ENCODE data around the gene IZUMO1.

Gene IZUMO1

DNA sequence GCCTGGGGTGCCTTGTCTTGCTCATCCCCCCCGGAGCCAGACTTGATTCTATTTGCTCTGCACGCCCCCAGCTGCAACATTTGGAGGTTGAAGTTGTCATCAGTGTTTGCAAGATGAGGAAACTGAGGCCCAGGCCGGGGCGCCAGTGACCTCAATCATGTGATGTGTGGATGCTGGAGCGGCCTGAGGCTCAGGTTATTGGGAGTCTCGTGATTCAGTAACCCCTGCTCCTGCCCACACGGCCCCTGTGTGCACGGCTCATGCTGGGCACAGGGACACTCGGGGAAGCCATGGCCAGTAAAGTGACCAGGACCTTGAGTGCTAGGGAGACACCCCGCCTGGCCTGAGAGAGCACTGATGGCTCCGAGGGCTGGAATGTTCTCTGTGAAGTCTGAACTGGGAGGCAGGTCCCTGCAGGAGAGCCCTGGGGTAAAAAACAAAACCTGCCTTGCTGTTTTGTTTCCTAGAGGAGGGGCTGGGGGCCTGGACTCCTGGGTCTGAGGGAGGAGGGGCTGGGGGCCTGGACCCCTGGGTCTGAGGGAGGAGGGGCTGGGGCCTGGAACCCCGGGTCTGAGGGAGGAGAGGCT is 10.5 kb upstream of the IZUMO1 start:
- no peak for DNase-seq (ENCODE audit: low read depth in 3 of 3)

DNA sequence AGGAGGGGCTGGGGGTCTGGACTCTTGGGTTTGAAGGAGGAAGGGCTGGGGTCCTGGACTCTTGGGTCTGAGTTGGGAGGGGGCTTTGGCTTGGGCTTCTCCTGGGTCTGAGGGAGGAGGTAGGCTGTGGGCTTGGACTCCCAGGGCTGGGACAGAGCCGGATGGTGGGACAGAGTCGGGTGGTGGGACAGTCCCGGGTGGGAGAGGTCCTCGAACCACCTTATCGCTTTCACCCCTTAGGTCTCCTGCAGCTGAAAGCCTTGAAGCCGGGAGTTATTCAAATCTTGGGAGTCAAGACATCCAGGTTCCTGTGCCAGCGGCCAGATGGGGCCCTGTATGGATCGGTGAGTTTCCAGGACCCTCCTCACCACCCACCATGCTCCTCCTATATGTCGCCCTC is 10.0 kb upstream of the IZUMO1 start:
- DNase-seq (ENCODE audit: low read depth in 3 of 3), result no peak

DNA sequence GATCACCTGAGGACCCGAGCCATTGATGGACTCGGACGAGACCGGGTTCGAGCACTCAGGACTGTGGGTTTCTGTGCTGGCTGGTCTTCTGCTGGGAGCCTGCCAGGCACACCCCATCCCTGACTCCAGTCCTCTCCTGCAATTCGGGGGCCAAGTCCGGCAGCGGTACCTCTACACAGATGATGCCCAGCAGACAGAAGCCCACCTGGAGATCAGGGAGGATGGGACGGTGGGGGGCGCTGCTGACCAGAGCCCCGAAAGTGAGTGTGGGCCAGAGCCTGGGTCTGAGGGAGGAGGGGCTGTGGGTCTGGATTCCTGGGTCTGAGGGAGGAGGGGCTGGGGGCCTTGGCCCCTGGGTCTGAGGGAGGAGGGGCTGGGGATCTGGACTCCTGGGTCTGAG is 9.5 kb upstream of the IZUMO1 start:
- no peak for DNase-seq (ENCODE audit: low read depth in 3 of 3)

DNA sequence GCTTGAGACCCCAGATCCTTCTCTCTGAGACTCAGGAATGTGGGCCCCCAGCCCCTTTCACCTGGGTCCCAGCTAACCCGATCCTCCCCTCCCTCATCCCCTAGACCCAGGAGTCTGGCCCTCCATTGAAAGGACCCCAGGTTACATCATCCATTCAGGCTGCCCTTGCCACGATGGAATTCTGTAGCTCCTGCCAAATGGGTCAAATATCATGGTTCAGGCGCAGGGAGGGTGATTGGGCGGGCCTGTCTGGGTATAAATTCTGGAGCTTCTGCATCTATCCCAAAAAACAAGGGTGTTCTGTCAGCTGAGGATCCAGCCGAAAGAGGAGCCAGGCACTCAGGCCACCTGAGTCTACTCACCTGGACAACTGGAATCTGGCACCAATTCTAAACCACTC is 9.1 kb upstream of the IZUMO1 start:
- DNase-seq (ENCODE audit: low read depth in 3 of 3), result no peak

DNA sequence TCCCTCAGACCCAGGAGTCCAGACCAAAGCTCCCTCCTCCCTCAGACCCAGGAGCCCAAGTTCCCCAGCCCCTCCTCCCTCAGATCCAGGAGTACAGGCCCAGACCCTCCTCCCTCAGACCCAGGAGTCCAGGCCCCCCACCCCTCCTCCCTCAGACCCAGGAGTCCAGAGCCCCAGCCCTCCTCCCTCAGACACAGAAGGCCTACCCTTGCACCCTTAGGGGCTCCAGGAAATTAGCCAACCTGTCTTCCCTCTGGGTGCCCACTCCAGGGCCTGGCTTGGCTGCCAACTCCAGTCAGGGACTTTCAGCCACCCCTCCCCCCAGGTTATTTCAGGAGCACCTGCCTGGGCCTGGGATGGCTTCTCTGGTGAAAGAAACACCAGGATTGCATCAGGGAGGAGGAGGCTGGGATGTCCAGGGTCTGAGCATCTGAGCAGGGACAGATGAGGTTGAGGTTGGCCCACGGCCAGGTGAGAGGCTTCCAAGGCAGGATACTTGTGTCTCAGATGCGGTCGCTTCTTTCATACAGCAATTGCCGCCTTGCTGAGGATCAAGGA is 8.5 kb upstream of the IZUMO1 start, which contains the start of gene FGF21:
TSS of gene FGF21 (plus strand) at position 441 of the 558 bp plus-strand sequence. CDS start 713 bp downstream, outside the sequence.
- no peak for DNase-seq (ENCODE audit: low read depth in 3 of 3)

DNA sequence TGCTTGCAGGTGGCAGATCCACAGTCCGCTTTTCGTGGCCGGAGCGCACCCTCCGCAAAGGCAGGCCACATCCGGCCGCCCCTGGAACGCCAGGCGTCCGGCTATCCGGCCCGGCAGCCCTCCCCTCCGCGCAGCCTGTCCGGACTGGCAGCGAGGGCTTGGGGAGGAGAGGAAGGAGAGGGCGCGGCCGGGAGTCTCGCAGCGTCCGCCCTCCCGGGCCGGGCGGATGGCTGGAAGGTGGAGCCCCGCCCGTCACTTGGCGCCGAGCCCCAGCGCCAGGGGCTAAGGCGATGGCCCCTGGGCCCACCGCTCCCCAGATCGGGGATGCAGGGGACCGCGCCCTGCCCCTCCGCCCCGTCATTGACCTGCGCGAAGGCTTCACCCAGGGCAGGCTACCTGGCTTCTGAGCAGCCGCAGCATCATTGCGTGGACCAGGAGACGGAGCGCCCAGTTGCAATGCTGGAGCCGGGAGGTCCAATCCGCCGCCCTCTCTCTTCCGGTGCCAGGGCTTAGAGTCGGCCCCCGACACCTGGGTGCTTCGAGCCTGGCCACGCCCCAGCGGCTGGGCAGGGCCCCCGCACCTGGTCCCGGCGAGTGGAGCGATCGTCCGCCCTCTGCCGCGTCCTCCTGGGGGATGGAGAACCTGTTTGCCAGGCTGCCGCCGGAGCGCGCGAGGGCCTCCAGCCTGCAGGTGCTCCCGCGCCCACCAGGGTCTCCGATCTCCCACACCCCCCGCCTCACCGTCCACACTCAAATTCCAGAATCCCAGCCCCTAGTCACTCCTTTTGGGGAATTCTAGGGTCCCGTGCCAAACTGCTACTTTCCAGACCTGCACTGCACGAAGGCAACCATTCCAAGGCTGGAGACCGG is 6.0 kb upstream of the IZUMO1 start, which contains the start of gene FUT1:
TSS of gene FUT1 (minus strand) at position 146 of the 870 bp plus-strand sequence. CDS start 1,360 bp downstream, outside the sequence.
- no peak for DNase-seq (ENCODE audit: low read depth in 3 of 3)

DNA sequence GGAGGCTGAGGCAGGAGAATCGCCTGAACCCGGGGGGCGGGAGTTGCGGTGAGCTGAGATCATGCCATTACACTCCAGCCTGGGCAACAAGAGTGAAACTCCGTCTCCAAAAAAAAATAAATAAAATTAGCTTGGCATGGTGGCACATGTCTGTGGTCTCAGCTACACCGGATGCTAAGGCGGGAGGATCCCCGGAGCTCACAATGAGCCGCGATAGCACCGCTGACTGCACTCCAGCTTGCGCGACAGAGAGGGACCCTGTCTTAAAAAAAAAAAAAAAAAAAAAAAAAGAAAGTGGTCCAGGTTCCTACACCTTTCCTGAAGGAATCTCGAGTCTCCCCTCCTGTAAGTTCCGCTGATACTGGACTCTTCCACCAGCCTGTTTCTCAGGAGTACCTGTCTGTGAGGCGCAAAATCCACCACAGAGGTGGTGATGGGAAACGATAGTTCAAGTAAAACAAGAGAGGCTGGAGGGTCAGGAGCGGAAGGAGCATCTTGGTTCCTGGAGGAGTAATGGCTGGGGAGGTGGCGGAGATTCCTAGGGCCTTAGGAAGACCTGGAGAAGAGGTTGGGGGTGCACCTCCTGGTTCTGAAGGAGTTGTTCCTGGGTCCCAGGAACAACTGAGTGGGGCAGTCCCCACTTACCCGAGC is 5.3 kb upstream of the IZUMO1 start:
- no peak for DNase-seq (ENCODE audit: low read depth in 3 of 3)

DNA sequence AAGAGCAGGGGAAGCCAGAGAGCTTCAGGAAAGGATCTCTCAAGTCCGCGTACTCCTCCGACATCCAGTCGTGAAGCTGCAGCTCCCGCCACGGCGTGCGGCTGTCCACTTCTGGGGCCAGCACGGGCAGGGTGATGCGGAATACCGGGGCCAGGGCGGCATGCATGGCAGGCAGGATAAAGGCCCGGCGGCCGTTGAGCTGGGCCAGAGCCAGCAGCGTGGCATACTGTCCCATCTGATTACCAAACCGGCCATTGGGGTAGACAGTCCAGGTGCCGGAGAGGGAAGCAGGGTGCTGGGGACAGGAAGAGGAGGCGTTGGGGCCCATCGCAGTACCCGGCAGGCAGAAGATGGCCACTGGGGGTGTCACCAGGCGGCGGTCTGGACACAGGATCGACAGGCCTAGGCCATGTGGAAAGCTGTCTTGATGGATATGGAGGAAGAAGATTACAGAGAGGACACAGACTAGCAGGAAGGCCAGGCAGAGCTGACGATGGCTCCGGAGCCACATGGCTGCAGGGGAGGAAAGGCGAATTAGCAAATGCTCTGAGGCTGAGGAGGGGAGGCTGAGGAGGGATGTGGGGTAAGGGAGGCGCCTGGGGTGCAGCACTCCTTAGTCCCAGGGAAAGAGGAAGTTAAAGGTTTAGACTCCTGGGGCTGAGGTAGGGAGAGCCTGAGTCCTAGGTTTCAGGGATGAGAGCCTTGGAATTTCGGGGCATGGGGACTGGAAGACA is 4.2 kb upstream of the IZUMO1 start:
- no peak for DNase-seq (ENCODE audit: low read depth in 3 of 3)

DNA sequence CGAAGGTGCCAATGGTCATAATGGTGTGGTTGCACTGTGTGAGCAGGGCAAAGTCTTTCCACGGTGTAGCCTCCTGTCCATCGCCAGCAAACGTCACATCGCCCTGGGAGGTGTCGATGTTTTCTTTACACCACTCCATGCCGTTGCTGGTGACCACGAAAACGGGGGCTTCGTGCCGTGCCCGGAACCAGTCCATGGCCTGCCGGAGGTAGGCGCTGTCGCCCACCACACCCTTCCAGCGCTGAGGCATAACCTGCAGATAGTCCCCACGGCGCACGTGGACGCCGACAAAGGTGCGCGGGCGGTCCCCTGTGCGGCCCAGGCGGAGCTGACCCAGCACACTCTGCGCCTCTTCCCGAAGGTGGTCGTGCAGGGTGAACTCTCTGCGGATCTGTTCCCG is 3.6 kb upstream of the IZUMO1 start:
- no peak for DNase-seq (ENCODE audit: low read depth in 3 of 3)

DNA sequence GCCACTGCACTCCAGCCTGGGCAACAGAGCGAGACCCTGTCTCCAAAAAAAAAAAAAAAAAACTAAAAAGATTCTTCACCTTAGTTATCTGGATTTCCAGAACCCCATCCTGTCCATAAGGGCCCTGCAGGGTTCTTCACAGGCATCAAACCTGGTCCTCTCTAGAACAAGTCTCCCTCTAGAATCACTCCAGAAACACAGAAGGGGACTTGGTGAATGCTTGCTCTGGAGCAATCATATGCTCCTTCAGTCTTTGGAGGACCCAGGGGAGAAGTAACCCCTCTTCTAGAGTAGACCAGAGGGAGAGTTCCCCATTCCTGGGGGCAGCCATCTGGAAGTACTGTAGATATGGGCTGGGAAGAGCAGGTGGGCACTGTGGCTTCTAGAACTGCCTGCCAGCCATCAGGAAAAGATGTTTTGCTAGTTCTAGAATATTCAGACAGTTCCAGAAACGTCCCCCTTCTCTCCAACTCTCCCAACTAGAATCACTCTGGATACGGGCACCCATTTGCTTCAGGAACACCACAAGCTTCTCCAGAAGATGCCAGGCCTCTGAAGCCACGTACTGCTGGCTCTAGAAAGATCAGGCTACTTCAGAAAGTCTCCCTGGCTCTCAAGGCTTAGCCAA is 3.0 kb upstream of the IZUMO1 start:
- DNase-seq (ENCODE audit: low read depth in 3 of 3), result no peak

DNA sequence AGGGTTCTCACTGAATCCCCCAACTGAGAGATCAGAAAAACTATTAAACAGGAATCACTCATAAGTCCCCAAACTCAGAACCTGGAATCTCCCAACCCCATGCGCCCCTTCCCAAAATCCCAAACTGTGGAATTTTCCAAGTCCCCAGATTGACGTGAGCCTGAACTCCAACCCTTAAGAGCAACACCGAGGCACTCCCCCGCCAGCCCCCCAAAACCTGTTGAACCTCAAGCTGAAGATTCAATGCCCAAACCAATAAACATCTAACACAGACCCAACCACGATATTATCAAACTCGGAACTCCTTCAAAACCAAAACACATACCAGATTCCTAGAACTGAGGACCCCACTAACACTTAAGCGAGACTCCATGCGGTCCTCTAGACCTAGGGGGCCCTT is 599 bp downstream of the IZUMO1 start:
- DNase-seq (ENCODE audit: low read depth in 3 of 3), result no peak

DNA sequence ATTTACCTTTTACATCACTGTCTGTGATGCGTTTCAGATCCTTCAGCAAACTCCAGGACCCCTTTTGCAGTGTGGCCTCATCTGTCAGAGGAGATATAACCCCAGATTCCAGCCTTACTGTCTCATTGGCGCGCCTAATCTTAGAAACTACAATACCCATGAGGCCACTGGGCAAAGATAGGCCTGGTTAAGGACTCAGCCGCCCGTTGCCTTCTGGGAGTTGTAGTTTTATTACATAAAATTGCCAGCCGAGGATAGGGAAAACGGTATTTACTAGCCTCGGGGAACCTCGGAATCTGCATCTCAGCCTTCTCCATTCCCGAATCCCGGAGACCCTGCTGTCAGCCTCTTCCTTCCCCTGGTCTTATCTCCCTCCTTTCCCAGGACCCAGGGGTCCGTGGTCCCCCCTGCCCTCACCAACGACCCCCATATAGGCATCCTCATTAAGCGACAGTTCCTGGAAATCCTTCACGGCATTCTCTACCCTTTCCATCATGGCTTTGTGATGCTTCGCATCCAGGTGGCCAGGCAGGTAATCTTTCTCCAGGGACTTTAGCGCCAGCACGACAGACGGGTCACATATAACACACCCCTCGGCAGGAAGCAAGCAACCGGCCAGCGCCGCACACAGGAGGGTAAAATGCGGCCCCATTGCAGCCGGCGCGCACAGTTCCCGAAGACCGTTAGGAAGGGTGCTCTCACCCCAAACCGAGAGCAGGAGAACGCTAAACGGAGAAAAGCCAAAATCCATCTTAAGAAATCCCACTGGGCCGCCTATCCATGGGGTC is 1.3 kb downstream of the IZUMO1 start:
- DNase-seq (ENCODE audit: low read depth in 3 of 3), result peak in 2 of 3 donors; percentile 29 to 53

DNA sequence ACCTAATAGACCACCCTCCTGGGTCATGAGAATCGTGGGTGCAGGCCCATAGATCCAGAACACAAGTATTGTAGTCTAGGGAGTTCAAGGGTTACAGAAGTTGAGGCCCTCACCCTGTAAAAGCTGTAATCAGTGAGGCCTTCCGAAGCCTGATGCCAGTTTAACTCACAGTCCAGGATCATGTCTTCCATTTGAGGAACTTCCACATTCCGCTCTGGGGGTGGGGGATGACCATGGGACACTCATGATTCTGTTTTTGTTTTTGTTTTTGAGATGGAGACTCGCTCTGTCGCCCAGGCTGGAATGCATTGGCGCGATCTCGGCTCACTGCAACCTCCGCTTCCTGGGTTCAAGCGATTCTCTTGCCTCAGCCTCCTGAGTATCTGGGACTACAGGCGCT is 4.6 kb downstream of the IZUMO1 start:
- no peak for DNase-seq (ENCODE audit: low read depth in 3 of 3)

DNA sequence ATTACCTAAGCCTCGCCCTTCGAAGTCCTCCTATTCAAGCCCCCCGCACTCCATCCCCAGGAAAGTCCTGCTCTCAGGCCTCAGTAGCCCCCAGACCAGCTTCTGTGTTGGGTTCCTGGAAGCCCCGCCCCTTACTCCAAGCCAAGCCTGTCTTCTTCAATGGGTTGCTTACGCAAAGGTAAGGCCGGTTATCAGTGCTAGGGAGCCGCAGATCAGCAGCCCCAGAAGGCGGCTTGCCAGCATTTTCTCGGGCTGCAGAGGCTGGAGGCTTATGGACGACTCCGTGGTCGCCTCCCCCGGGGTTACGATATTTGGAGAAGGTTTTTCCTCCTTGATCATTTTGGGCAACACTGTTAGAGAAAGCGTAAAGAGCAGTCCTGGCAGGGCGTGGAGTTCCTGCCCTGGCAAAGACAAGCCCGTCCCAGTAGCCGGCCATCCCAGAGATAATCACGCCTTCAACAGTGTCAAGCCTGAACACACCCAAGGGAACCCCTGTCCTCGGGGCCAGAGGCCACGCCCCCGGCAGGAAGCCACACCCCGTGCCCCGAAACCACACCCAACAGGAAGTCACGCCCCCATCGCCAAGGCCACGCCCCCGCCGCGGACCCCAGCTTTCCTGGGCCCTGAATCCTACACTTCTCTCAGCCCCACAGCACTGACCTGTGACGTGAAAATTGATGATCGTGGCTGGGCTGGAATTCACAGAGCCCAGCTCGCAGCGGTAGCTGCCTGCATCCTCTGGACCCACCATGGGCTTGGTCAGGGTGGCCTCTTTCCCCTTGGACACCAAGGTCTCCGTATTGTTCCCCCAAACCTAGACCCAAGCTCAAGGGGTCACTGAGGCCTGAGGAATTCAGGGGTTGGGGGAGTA is 5.3 kb downstream of the IZUMO1 start:
- DNase-seq (ENCODE audit: low read depth in 3 of 3), result no peak

DNA sequence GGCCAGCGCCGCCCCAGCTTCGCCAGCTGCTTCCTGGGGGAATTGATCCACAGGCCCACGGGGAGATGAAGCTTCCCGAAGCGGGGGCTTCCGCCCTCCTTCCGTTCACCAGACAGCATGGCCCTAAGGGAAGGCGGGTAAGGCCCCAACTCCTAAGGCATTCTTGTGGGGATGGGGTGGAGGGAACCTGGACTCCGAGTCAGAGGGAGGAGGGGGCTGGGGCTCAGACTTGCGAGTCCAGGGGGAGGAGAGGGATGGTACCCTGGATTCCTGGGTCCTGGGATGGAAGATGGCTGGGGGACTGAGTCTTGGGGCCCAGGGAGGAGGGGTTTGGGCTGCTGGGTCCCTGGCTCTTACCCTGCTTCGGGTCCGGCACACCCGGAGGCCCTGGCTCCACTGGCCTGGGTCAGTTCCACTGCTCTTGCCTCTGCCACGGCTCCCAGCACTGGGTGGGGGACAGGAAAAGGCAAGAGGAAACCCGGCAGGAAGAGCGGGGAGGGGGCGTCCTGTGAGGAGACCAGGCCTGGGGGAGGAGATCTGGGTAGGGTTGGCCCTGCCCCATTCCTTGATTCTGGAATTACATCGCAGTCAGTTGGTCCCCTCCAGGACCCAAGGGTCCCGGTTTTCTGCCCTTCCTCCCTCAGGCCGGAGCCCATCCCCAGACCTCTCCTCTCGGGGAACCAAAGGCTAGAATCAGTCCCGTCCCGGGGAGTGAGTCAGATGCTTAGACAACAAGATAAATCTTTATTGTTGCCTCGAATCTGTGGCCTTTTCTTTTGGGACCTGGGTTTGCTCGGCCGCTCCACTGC is 6.3 kb downstream of the IZUMO1 start, which contains the start of gene RASIP1:
TSS of gene RASIP1 (minus strand) at position 447 of the 809 bp plus-strand sequence. CDS start at position 119, 328 bp downstream.
- no peak for DNase-seq (ENCODE audit: low read depth in 3 of 3)

DNA sequence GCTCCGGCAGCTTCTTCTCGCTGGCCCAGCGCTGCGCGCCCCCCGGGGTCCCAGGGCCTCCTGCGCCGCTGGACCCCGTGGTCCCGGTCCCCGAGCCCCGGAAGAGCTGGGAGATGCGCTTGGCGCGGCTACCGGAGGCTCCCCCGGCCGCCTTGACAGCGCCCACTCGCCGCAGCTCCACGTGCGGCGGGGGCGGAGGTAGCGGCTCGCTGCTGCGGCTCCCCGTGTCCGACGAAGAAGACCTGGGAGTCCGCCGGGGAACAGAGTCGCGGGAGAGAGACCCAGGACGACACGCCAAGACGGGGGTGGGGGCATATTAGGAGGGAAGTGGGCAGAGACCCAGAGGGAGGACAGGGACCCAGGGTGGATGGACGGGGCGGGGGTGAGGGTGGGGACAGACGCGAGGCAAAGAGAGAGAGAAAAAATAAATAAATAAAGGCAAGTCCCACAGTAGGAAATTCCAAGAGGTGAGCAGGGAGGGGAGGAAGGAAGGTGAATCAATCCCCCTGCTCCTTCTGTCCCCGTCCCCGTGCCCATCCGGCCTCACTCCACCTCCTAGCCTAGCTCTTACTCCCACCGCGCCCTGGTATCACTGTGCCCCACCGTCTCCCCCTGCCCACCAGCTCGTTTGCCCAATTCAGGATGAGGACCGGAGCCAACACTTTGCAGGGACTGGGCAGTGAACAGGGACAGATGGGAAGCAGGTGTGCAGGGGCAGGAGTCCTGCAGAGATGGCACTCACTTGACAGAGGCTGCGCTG is 7.1 kb downstream of the IZUMO1 start:
- no peak for DNase-seq (ENCODE audit: low read depth in 3 of 3)

DNA sequence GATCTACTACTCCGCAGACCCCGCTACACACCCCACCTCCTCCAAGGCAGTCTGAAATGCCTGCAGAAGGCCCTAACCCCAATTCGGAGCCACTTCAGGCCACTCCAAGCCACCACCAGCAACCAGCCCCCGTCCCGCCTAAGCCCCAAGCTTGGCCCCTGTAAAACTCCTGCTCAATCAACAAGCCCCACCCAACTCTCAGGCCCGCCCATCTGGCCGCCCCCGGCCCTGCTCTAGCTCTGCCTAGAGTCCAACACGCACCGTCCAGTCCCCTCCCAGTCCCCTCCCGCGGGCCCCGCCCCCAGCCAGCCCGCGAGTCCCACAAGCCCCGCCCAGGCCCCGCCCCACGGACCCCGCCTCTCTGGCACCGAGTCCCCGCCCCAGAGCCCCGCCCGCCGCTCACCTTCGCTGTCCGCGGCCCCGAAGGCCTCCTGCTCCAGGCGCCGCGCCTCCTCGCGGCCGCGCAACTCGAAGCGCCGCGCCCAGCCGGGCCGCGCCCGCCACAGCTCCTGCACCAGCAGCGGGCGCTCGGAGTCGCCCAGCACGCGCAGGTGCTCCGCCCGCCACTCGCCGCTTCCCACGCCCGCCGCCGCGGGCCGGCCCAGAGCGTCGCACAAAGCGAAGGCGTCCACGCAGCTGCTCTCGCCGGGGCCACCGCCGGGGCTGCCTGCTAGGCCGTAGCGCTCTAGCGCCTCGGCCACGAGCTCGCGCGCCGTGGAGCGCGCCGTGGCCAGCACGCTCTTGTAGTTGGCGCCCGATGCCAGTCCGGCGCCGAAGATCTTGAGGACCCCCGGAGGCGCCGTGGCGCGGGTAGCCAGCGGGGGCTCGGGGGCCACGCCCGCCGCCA is 7.9 kb downstream of the IZUMO1 start:
- peak; percentile 89 to 99 (median 95) for DNase-seq (ENCODE audit: low read depth in 3 of 3)

Data from stimulated activated CD4-positive, alpha-beta T cell treated with anti-CD3 and anti-CD28 coated beads, TNF-alpha, amount 100 ng/mL, for 48 hours (primary cell).